HG02571 (cell line): ENCODE data around the gene HERC5.
A peak's percentile ranks its signal among the peaks of the same experiment; 100 is the strongest.
"Not testable (repeated sequence)": the region's sequence is repeated elsewhere in the genome, so short reads cannot be mapped to it uniquely, and the experiment has no call there.

Experiments
- ATAC-seq: cut with Tn5 transposase; IDR thresholded peaks from one replicate; pipeline ENCODE4 v1.9.1; 2021; ENCODE audit warnings: mild to moderate bottlenecking, moderate library complexity; ENCODE audit not compliant: unreplicated experiment

The HERC5 gene

GRCh38 chr4:88456670-88457306 is at the start of gene HERC5:
Gene HERC5, plus strand, starts transcription at chr4:88457119. Its CDS starts 151 bp downstream, at chr4:88457270.
- ATAC-seq: peak; percentile 94

GRCh38 chr4:88409206-88409605 is 47.7 kb upstream of the HERC5 start:
- ATAC-seq: no peak

DNA sequence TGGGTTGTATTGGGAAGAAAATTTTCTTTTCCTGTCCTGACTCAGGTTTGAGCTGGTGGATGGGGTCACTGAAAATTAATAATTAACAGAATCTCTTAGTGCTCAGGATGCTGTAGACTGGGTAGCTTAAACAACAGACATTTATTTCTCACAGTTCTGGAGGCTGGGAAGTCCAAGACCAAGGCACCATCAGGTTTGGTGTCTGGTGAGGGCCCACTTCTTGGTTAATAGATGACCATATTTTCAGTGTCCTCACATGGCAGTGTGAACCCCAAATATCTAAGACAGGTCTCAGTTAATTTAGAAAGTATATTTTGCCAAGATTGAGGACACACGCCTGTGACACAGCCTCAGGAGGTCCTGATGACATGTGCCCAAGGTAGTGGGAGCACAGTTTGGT is 47.1 kb upstream of the HERC5 start:
- ATAC-seq: no peak

DNA sequence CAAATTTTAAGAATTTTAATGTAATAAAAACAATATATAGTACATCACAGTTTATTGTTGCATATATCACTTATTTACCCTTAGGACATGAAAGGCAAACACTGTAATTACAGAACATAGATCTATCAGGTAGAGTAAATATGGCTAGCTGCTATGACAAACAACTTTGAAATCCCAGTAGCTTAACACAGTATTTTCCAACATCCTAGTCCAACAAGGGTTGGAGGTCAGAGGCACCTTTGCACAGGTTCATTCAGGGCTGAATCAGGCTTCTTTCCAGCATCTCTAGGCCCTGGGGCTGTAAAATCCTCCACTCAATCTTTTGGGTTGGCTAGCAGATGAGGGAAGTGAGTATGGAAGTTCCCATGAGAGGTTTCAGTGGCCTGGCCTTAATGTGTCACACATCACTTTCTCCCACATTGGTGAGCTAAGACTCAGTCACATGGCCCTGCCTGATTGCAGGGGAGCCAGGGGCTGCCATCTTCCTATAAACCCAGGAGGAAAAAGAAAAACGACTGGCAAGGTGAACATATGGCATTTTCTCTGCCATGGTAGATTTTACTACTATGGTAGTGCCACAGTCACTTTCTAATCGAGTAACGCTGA is 45.3 kb upstream of the HERC5 start:
- no peak for ATAC-seq

DNA sequence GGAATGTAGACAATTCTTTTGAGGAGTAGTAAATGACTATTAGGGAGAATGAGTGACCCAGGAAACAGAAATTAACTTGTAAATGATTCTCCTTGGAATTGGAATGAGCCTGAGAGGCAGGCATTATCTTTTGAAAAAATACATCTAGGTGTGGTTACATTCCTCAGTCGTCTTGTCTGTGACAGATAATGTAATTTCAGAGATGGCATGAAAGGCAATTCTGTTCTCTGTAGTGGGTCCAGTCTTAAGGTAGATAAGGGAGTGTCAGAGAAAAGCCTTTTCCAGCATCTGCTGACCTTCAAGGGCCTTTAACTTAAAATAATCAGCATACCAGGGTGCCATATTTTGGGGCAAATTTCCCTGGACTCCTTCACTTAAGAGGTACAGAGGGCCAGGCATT is 43.1 kb upstream of the HERC5 start:
- ATAC-seq: no peak

DNA sequence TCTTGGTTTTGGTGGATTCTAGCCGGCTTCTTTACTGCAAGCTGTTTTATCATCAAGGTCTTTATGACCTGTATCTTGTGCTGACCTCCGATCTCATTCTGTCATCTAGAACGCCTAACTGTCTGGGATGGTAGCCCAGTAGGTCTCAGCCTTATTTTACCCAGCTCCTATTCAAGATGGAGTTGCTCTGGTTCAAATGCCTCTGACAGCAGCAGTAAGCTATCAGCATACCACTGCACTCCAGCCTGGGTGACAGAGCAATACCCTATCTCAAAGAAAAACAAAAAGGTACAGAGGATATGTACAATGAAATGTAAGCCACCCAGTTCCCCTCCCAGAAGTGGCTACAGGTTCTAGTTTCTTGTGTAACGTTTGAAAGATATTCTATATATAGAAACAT is 42.2 kb upstream of the HERC5 start:
- ATAC-seq: no peak

DNA sequence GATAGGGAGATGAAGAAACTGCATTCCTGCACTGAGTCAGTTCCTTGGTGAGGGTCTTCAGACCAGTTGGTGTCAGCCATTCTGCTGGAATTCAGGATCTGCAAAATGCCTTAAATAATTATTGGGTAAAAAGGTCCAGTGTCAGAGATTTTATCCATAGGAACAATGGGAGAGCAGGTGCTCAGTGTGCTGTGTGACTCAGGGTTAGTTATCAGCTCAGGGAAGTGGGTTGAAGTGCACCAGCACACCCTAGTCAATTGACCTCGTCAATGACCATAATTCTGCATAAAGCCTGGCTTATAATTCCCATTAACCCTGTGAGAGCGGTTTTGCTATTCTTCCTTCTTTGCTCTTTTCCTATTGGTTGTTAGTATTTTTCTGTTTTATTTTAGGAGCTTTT is 40.9 kb upstream of the HERC5 start:
- no peak for ATAC-seq

DNA sequence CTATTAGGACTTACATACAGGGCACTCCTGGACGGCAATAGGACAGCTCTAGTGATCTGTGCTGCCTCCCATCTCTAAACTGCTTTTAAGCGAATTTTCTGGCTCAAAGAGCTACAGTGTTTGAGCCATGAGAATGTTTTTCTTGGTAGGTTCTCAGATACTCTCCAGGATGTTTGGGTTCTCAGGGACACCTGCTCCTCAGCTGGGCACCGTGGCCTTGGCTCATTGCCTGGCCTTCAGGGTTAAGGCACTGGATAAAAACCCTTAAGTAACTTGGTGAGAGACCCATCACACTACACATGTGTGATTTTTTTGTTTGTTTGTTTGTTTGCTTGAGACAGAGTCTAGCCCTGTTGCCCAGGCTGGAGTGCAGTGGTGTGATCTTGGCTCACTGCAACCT is 38.5 kb upstream of the HERC5 start:
- ATAC-seq: no peak

DNA sequence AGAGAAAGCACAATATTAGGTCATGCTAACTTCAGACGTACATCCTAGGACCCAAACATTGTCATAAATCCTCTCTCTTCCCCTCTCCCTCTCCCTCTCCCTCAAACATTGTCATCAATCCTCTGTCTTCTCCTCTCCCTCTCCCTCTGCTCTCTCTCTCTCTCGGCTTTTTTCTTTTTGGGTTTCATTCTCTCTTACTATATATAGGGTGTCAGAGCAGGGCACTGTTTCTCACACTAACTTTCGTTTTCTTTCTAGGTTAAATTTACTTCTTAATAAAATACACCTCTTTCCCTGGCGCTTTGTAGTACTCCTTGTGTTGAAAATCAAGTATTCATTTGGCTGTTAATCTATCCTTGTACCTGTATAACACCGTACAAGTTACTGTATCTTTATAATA is 37.0 kb upstream of the HERC5 start:
- ATAC-seq: no peak

GRCh38 chr4:88420844-88421243 is 36.1 kb upstream of the HERC5 start:
- ATAC-seq: no peak

DNA sequence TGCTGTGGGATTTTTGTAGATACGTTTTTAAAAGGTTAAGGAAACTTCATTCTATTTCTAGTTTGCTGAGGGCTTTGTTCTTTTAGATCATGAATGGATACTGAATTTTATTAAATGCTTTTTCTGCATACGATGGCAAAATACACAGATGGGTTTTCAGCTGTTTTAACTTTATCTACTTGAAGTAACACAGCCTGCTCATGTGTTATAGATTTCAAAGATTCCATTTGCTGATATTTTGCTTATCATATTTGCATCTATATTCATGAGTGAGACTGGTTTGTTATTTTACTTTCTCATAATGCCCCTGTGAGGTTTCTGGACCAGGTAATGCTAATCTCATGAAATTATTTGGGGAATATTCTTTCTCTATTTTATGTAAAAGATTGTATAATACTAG is 34.5 kb upstream of the HERC5 start:
- no peak for ATAC-seq

DNA sequence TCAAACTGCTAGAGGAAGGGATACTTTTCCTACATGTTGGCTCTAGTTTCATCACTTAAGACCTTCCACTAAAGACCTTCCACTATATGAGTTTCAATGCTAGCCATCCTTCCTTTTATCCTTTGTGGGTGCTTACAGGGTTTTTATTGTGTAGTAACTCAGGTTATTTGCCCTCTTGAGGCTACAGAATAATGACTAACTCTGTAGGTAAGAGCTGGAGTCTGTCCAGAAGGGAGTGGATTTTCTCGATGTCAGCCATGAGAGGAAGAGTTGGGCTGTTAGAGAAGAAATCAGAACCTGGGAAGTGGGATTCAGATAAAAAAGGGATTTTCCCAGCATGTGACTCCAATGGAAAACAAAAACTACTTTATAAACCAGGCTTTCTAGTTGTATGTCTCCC is 27.5 kb upstream of the HERC5 start:
- ATAC-seq: no peak

DNA sequence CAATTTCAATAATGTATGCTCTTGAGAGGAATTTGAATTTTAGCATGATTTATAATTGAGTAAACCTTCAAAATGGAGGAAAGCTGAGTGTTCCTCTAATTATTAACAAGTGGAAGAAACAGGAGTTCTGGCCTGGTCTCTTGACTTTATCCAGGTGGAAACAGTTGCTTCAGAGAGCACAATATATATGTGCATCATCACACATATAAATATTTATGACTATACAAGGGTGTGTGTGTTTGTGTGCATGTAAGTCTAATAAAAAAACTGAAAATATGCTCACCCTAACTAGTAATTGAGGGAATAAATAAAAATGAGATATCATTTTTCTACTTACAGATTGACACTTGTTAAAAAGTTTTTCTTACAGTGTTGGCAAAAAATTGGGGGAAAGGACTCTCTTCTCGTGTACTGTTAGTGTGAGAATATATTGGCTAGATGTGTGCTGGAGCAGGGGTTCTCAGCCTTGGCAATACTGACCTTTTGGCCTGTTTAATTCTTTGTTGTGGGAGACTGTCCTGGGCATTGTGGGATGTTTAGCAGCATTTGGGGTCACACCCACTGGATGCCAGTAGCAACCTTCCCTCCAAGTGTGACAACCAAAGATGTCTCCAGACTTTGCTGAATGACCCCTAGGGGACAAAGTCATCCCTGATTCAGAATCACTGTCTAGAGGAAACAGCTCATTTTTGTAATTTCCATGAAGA is 20.8 kb upstream of the HERC5 start:
- ATAC-seq: no peak

DNA sequence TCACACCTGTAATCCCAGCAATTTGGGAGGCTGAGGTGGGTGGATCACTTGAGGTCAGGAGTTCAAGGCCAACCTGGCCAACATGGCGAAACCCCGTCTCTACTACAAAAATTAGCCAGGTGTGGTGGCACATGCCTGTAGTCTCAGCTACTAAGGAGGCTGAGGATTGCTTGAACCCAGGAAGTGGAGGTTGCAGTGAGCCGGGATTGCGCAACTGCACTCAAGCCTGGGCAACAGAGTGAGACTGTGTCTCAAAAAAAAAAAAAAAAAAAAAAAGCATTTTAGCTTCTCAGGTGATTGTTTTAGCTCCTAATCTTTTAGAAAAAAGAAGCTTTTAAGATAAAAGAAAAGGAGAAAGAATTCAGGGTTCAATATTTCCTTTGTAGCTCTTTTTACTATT is 19.0 kb upstream of the HERC5 start:
- not testable (repeated sequence) for ATAC-seq

GRCh38 chr4:88439161-88439760 is 17.7 kb upstream of the HERC5 start:
- no peak for ATAC-seq

- no peak for ATAC-seq
Measured at GRCh38 chr4:88440146-88440545, 16.8 kb upstream of the HERC5 start.

- ATAC-seq: no peak
Measured at GRCh38 chr4:88441696-88442095, 15.2 kb upstream of the HERC5 start.

GRCh38 chr4:88442689-88443191 is 14.2 kb upstream of the HERC5 start:
- ATAC-seq: no peak

DNA sequence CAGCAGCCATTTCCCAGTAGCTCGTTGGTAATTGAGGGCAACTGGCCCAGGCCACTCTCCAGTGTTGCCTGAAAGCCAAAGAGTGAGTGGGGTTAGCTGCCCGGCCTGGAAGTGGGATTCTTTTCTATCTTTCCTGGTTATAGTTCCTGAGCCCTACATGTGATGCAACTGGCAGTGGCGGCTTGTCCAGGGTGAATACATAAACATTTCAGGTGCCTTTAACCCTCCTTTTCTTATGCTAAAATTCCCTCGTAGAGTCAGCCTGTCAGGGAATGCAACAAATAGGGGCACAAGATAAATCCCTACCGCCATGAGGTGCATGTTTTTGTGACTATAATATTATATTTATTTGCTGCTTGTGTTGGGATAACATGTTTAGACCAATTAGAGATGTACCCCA is 13.4 kb upstream of the HERC5 start:
- ATAC-seq: no peak

- no peak for ATAC-seq
Measured at GRCh38 chr4:88445252-88445651, 11.7 kb upstream of the HERC5 start.

DNA sequence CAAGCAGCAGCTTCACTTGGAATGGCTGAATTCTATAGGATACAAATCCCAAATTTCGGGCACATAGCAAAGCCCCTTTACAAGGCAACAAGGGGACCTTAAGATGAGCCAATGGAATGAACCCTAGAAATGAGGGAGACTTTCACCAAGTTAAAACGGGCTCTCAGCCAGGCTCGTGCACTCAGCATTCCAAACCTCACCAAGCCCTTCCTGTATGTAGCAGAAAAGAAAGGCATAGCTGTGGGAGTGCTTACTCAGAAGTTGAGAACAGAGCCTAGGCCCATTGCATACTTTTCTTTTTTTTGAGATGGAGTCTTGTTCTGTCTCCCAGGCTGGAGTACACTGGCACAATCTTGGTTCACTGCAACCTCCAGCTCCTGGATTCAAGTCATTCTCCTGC is 10.8 kb upstream of the HERC5 start:
- no peak for ATAC-seq
